Mammary epithelial cell (primary cell): ENCODE measurements around the gene SVBP.
"Not testable (repeated sequence)": the region's sequence is repeated elsewhere in the genome, so short reads cannot be mapped to it uniquely, and the experiment has no call there.

Experiments used
- EZH2 ChIP-seq: IDR thresholded peaks from 2 replicates; pipeline ENCODE4 v1.6.1; 2012; ENCODE audit warnings: low read length, inconsistent platforms, borderline replicate concordance
- TF ChIP-seq, protein P1 (sequence below), 2 donors: IDR thresholded peaks in 1 of 2; conservative IDR thresholded peaks in 1 of 2; 2 replicates each; pipeline ENCODE4 v1.5.1; 2011 to 2012; ENCODE audit warnings: inconsistent platforms in 2 of 2, low read length in 2 of 2, mild to moderate bottlenecking in 2 of 2, control low read depth in 1 of 2, low read depth in 1 of 2; ENCODE audit not compliant: insufficient read depth in 1 of 2; ENCODE audit errors: extremely low read depth in 1 of 2

GRCh38 chr1:42859366-42859765, 42.2 kb upstream of the SVBP start:
- TF ChIP-seq, protein P1, sequence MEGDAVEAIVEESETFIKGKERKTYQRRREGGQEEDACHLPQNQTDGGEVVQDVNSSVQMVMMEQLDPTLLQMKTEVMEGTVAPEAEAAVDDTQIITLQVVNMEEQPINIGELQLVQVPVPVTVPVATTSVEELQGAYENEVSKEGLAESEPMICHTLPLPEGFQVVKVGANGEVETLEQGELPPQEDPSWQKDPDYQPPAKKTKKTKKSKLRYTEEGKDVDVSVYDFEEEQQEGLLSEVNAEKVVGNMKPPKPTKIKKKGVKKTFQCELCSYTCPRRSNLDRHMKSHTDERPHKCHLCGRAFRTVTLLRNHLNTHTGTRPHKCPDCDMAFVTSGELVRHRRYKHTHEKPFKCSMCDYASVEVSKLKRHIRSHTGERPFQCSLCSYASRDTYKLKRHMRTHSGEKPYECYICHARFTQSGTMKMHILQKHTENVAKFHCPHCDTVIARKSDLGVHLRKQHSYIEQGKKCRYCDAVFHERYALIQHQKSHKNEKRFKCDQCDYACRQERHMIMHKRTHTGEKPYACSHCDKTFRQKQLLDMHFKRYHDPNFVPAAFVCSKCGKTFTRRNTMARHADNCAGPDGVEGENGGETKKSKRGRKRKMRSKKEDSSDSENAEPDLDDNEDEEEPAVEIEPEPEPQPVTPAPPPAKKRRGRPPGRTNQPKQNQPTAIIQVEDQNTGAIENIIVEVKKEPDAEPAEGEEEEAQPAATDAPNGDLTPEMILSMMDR (conservative IDR thresholded peaks at IDR 0.05 in 1 of 2, IDR thresholded peaks at IDR 0.05 in 1 of 2; ENCODE audit: extremely low read depth in 1 of 2, insufficient read depth in 1 of 2, low read depth in 1 of 2, low read length in 2 of 2): not testable (repeated sequence)
- TF ChIP-seq EZH2: not testable (repeated sequence)
